ENCODE data around the gene FUT8. TPM values are rescaled to one million over a fixed set of nuclear protein-coding genes. Genes with fewer than 3 reads are reported as not detected.

The FUT8 gene
- total and polyA plus RNA-seq, 4 donors: 1.1 to 14.1 (median 4.0) TPM

- H3K36me3 ChIP-seq (ENCODE audit: control insufficient read depth in 4 of 4, insufficient read depth in 3 of 4, low read depth in 1 of 4, low read length in 3 of 4): no peaks in the 10 kb centered on the region
- H3K27me3 ChIP-seq (ENCODE audit: control insufficient read depth in 4 of 4, insufficient read depth in 4 of 4, low read length in 3 of 4): no peaks in the 10 kb centered on the region
- TF ChIP-seq EGR1 (IDR thresholded peaks at IDR 0.05; ENCODE audit: low read depth in 2 of 2) (no peak), HNF4G (IDR thresholded peaks at IDR 0.05) (no peak), RXRA (IDR thresholded peaks at IDR 0.05) (no peak), CTCF (IDR thresholded peaks at IDR 0.05; ENCODE audit: low read depth, low read length, missing input control) (no peak), GABPA (IDR thresholded peaks at IDR 0.05 in 1 of 2, conservative IDR thresholded peaks at IDR 0.05 in 1 of 2) (no peak), TAF1 (conservative IDR thresholded peaks at IDR 0.05) (no peak), HNF4A (conservative IDR thresholded peaks at IDR 0.05) (no peak)
- TF ChIP-seq, protein P1, sequence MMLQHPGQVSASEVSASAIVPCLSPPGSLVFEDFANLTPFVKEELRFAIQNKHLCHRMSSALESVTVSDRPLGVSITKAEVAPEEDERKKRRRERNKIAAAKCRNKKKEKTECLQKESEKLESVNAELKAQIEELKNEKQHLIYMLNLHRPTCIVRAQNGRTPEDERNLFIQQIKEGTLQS (IDR thresholded peaks at IDR 0.05): no peak
- H3K4me3 ChIP-seq (ENCODE audit: low read depth in 1 of 3, low read length in 3 of 3): no peak overlapping the region
- DNase-seq (ENCODE audit: low spot score): no peak
- no peaks in the 10 kb centered on the region for H3K4me1 ChIP-seq (ENCODE audit: control insufficient read depth in 4 of 4, insufficient read depth in 4 of 4, low read length in 3 of 4)
- no peak overlapping the region for H3K27ac ChIP-seq (ENCODE audit: low read depth in 1 of 2, low read length in 2 of 2)
- H3K9me3 ChIP-seq (ENCODE audit: control insufficient read depth in 4 of 4, low read length in 3 of 4): no peaks in the 10 kb centered on the region
- H3K9ac ChIP-seq (ENCODE audit: low read depth in 1 of 2, low read length in 2 of 2): no peak overlapping the region
- 93% methylated on average over 2 of the region's 2 CpGs for WGBS
Measured at GRCh38 chr14:65479386-65479785, 66.9 kb downstream of the FUT8 start.

DNA sequence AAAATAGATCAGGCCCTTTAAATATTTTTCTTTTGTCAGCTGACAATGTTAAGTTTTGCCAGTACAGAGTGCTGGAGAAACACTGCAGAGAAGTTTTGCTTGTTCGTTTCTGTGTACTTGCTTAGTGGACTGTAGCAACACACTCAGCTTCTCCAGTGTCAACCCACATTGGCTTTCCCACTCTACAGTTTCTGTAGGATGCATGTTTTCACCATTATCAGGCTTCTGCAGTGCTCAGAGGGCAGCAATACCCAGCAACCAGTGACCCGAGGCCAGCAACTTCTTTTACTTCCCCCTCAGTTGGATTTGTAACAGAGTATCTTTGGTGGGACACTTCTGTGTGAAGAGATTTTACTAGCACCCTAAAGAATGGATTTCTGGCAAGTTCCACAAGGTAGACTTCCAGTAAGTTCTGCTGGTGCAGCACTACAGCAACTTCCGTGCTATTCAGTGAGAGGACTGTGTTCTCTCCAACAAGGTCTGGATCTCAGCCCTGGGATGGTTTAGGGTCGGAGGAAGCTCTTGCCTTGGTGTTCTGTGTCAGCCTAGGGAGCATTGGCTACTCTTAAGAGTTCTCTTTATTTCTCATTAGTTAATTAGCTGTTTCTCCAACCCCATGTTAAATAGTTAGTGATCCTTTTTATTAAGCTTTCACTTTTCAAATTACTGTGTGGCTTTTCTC lies 70.4 kb downstream of the FUT8 start:
- no peak overlapping the region for H3K9ac ChIP-seq (ENCODE audit: low read depth in 1 of 2, low read length in 2 of 2)
- H3K27ac ChIP-seq (ENCODE audit: low read depth in 1 of 2, low read length in 2 of 2): no peak overlapping the region
- DNase-seq (ENCODE audit: low spot score): no peak
- TF ChIP-seq HNF4A (conservative IDR thresholded peaks at IDR 0.05) (no peak), RAD21 (IDR thresholded peaks at IDR 0.05) (no peak), FOXA1 (IDR thresholded peaks at IDR 0.05) (no peak), HNF4G (IDR thresholded peaks at IDR 0.05) (no peak), NR2F2 (IDR thresholded peaks at IDR 0.05) (no peak), GABPA (IDR thresholded peaks at IDR 0.05 in 1 of 2, conservative IDR thresholded peaks at IDR 0.05 in 1 of 2) (no peak), CTCF (IDR thresholded peaks at IDR 0.05; ENCODE audit: low read depth, low read length, missing input control) (no peak), RXRA (IDR thresholded peaks at IDR 0.05) (no peak), MAX (IDR thresholded peaks at IDR 0.05) (no peak), YY1 (IDR thresholded peaks at IDR 0.05) (no peak), EGR1 (IDR thresholded peaks at IDR 0.05; ENCODE audit: low read depth in 2 of 2) (no peak), JUND (IDR thresholded peaks at IDR 0.05) (no peak), TAF1 (conservative IDR thresholded peaks at IDR 0.05) (no peak), FOXA2 (IDR thresholded peaks at IDR 0.05) (no peak), SP1 (IDR thresholded peaks at IDR 0.05) (no peak)
- TF ChIP-seq, protein P2, sequence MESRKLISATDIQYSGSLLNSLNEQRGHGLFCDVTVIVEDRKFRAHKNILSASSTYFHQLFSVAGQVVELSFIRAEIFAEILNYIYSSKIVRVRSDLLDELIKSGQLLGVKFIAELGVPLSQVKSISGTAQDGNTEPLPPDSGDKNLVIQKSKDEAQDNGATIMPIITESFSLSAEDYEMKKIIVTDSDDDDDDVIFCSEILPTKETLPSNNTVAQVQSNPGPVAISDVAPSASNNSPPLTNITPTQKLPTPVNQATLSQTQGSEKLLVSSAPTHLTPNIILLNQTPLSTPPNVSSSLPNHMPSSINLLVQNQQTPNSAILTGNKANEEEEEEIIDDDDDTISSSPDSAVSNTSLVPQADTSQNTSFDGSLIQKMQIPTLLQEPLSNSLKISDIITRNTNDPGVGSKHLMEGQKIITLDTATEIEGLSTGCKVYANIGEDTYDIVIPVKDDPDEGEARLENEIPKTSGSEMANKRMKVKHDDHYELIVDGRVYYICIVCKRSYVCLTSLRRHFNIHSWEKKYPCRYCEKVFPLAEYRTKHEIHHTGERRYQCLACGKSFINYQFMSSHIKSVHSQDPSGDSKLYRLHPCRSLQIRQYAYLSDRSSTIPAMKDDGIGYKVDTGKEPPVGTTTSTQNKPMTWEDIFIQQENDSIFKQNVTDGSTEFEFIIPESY (IDR thresholded peaks at IDR 0.05): no peak
- TF ChIP-seq, protein P1 (IDR thresholded peaks at IDR 0.05): no peak
- TF ChIP-seq, protein P3, sequence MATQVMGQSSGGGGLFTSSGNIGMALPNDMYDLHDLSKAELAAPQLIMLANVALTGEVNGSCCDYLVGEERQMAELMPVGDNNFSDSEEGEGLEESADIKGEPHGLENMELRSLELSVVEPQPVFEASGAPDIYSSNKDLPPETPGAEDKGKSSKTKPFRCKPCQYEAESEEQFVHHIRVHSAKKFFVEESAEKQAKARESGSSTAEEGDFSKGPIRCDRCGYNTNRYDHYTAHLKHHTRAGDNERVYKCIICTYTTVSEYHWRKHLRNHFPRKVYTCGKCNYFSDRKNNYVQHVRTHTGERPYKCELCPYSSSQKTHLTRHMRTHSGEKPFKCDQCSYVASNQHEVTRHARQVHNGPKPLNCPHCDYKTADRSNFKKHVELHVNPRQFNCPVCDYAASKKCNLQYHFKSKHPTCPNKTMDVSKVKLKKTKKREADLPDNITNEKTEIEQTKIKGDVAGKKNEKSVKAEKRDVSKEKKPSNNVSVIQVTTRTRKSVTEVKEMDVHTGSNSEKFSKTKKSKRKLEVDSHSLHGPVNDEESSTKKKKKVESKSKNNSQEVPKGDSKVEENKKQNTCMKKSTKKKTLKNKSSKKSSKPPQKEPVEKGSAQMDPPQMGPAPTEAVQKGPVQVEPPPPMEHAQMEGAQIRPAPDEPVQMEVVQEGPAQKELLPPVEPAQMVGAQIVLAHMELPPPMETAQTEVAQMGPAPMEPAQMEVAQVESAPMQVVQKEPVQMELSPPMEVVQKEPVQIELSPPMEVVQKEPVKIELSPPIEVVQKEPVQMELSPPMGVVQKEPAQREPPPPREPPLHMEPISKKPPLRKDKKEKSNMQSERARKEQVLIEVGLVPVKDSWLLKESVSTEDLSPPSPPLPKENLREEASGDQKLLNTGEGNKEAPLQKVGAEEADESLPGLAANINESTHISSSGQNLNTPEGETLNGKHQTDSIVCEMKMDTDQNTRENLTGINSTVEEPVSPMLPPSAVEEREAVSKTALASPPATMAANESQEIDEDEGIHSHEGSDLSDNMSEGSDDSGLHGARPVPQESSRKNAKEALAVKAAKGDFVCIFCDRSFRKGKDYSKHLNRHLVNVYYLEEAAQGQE (IDR thresholded peaks at IDR 0.05): no peak
- no peaks in the 10 kb centered on the region for H3K4me1 ChIP-seq (ENCODE audit: control insufficient read depth in 4 of 4, insufficient read depth in 4 of 4, low read length in 3 of 4)
- H3K36me3 ChIP-seq (ENCODE audit: control insufficient read depth in 4 of 4, insufficient read depth in 3 of 4, low read depth in 1 of 4, low read length in 3 of 4): no peaks in the 10 kb centered on the region
- no peak overlapping the region for H3K4me3 ChIP-seq (ENCODE audit: low read depth in 1 of 3, low read length in 3 of 3)
- no peaks in the 10 kb centered on the region for H3K27me3 ChIP-seq (ENCODE audit: control insufficient read depth in 4 of 4, insufficient read depth in 4 of 4, low read length in 3 of 4)
- 71% methylated on average over 4 of the region's 4 CpGs for WGBS
- no peaks in the 10 kb centered on the region for H3K9me3 ChIP-seq (ENCODE audit: control insufficient read depth in 4 of 4, low read length in 3 of 4)

Data from liver (tissue), 9 donors.